ENCODE data around the gene DEAF1. TPM values are rescaled to one million over a fixed set of nuclear protein-coding genes. Genes with fewer than 3 reads are reported as not detected.

The DEAF1 gene
- total and polyA plus RNA-seq, 2 experiments from 2014 or later, result 42.6 to 47.8 TPM

- no peaks in the 10 kb centered on the region for H3K9me3 Mint-ChIP-seq
- Histone ChIP-seq H3K27me3 (ENCODE audit: insufficient read depth) (no peaks in the 10 kb centered on the region), H2AFZ (no peak overlapping the region), H3F3A (replicated peaks; ENCODE audit: low read depth) (peaks cover 11% of the 10 kb centered on the region), H4K20me1 (replicated peaks; ENCODE audit: insufficient read depth) (0 out of 2 replicates have a peak, but pooled peaks cover 3% of the 10 kb centered on the region), H3K4me3 (no peak overlapping the region), H3K4me1 (ENCODE audit: insufficient read depth) (peaks cover 11% of the 10 kb centered on the region; the same call in 1 of the 2 replicates), H3K4me2 (no peak overlapping the region), H3K9me2 (ENCODE audit: insufficient read depth) (no peaks in the 10 kb centered on the region), H3K36me3 (ENCODE audit: insufficient read depth) (no peaks in the 10 kb centered on the region), H3K27ac (ENCODE audit: low read depth) (no peak overlapping the region), H3K79me2 (replicated peaks; ENCODE audit: insufficient read depth) (no peaks in the 10 kb centered on the region)
- H3K27me3 Mint-ChIP-seq (ENCODE audit: insufficient read depth, low read depth, poor library complexity), result peaks cover 14% of the 10 kb centered on the region
- H3K27ac Mint-ChIP-seq, result no peak overlapping the region
- TF ChIP-seq ZNF114 (CRISPR knock-in tag; IDR thresholded peaks at IDR 0.05) (no peak), CTCF (conservative IDR thresholded peaks at IDR 0.05; ENCODE audit: low read depth in 2 of 2) (no peak), STAT1 (IDR thresholded peaks at IDR 0.05; ENCODE audit: unreplicated experiment) (no peak), CREB1 (CRISPR knock-in tag; IDR thresholded peaks at IDR 0.05; ENCODE audit: low read depth) (no peak), ZNF331 (CRISPR knock-in tag; IDR thresholded peaks at IDR 0.05; ENCODE audit: low read depth) (no peak), NANOG (IDR thresholded peaks at IDR 0.05; ENCODE audit: borderline replicate concordance) (no peak), EZH2 (IDR thresholded peaks at IDR 0.05; ENCODE audit: low read depth, unreplicated experiment) (no peak), ZNF462 (CRISPR knock-in tag; IDR thresholded peaks at IDR 0.05) (no peak), ETS1 (IDR thresholded peaks at IDR 0.05) (no peak), JUNB (IDR thresholded peaks at IDR 0.05; ENCODE audit: unreplicated experiment) (no peak), POLR2AphosphoS5 (IDR thresholded peaks at IDR 0.05; ENCODE audit: low read depth) (no peak), REST (IDR thresholded peaks at IDR 0.05; ENCODE audit: unreplicated experiment) (no peak), EZH2phosphoT487 (IDR thresholded peaks at IDR 0.05; ENCODE audit: unreplicated experiment) (no peak)
- ATAC-seq (no peak), DNase-seq (ENCODE audit: low spot score) (no peak)
- no peak overlapping the region for H3K4me3 Mint-ChIP-seq
- H3K4me1 Mint-ChIP-seq, result no peaks in the 10 kb centered on the region; the same call in 2 of the 3 replicates
- no peaks in the 10 kb centered on the region for H3K36me3 Mint-ChIP-seq (ENCODE audit: low read depth)
Observed at GRCh38 chr11:618856-619627, 76.0 kb downstream of the DEAF1 start.

All from GM23338 (cell line).